GM12801 (cell line): Measurements from ENCODE around the gene PRPF19.

ENCODE experiments used
- CTCF ChIP-seq: IDR thresholded peaks from one replicate; pipeline ENCODE4 v1.5.1; 2011; ENCODE audit warnings: control low read depth; ENCODE audit not compliant: insufficient read length; ENCODE audit errors: extremely low read depth

PRPF19 gene

GRCh38 chr11:60910711-60911380, 4.5 kb upstream of the PRPF19 start:
- no peak for TF ChIP-seq CTCF

- TF ChIP-seq CTCF: no peak
Measured at GRCh38 chr11:60910281-60910687, 3.9 kb upstream of the PRPF19 start.

GRCh38 chr11:60908803-60909202, 2.4 kb upstream of the PRPF19 start:
- TF ChIP-seq CTCF: no peak

- TF ChIP-seq CTCF: no peak
Measured at GRCh38 chr11:60905551-60906113, 753 bp downstream of the PRPF19 start.

- TF ChIP-seq CTCF: no peak
Measured at GRCh38 chr11:60905047-60905446, 1.3 kb downstream of the PRPF19 start.

GRCh38 chr11:60902625-60903024, 3.8 kb downstream of the PRPF19 start:
- TF ChIP-seq CTCF: no peak

- TF ChIP-seq CTCF: no peak
Measured at GRCh38 chr11:60900673-60901404, 5.5 kb downstream of the PRPF19 start.
